HG02981 (cell line): Measurements from ENCODE around the gene SIRPB2.

ENCODE experiments used
- ATAC-seq: cut with Tn5 transposase; IDR thresholded peaks from one replicate; pipeline ENCODE4 v1.9.1; 2021; ENCODE audit warnings: mild to moderate bottlenecking, moderate library complexity; ENCODE audit not compliant: unreplicated experiment

Gene SIRPB2

GRCh38 chr20:1448081-1448620 lies 43.1 kb downstream of the SIRPB2 start:
- ATAC-seq, result no peak

GRCh38 chr20:1446536-1446935 lies 44.7 kb downstream of the SIRPB2 start:
- no peak for ATAC-seq

- no peak for ATAC-seq
Observed at GRCh38 chr20:1443085-1443484, 48.1 kb downstream of the SIRPB2 start.

GRCh38 chr20:1442304-1442703 lies 48.9 kb downstream of the SIRPB2 start:
- ATAC-seq, result no peak

- ATAC-seq, result no peak
Observed at GRCh38 chr20:1441133-1441532, 50.1 kb downstream of the SIRPB2 start.

GRCh38 chr20:1440024-1440423 lies 51.2 kb downstream of the SIRPB2 start:
- ATAC-seq, result no peak

- ATAC-seq, result no peak
Observed at GRCh38 chr20:1438361-1438760, 52.9 kb downstream of the SIRPB2 start.

GRCh38 chr20:1437235-1437904 lies 53.9 kb downstream of the SIRPB2 start:
- ATAC-seq, result no peak

GRCh38 chr20:1436263-1436662 lies 55.0 kb downstream of the SIRPB2 start:
- no peak for ATAC-seq

GRCh38 chr20:1435337-1435699 lies 55.9 kb downstream of the SIRPB2 start:
- ATAC-seq, result no peak

- no peak for ATAC-seq
Observed at GRCh38 chr20:1434571-1435336, 56.5 kb downstream of the SIRPB2 start.

GRCh38 chr20:1431158-1431557 lies 60.1 kb downstream of the SIRPB2 start:
- ATAC-seq, result no peak

- ATAC-seq, result no peak
Observed at GRCh38 chr20:1430004-1430451, 61.2 kb downstream of the SIRPB2 start.

GRCh38 chr20:1429143-1429728 lies 62.0 kb downstream of the SIRPB2 start:
- ATAC-seq, result no peak

- no peak for ATAC-seq
Observed at GRCh38 chr20:1427457-1428054, 63.7 kb downstream of the SIRPB2 start.

- no peak for ATAC-seq
Observed at GRCh38 chr20:1426231-1426849, 64.9 kb downstream of the SIRPB2 start.
